Stimulated activated CD8-positive, alpha-beta memory T cell treated with anti-CD3 and anti-CD28 coated beads, Interleukin-7, amount 100 ng/mL, for 48 hours (primary cell): Measurements from ENCODE around the gene JADE3.

Source experiments
- DNase-seq, 2 donors: peaks; one replicate each; pipeline ENCODE4 v3.0.0-alpha.2; 2020; ENCODE audit warnings: low read depth in 1 of 2; ENCODE audit errors: extremely low read depth in 1 of 2

The JADE3 gene

GRCh38 chrX:46992070-46992469 lies 79.8 kb downstream of the JADE3 start:
- no peak for DNase-seq

- no peak for DNase-seq
Measured at GRCh38 chrX:46994096-46994495, 81.9 kb downstream of the JADE3 start.

- DNase-seq: no peak
Measured at GRCh38 chrX:47012131-47012530, 99.9 kb downstream of the JADE3 start.

- no peak for DNase-seq
Measured at GRCh38 chrX:47026198-47026597, 114.0 kb downstream of the JADE3 start.

- no peak for DNase-seq
Measured at GRCh38 chrX:47030339-47030738, 118.1 kb downstream of the JADE3 start.

GRCh38 chrX:47047989-47048388 lies 135.8 kb downstream of the JADE3 start:
- DNase-seq: no peak

GRCh38 chrX:47059142-47059874 lies 147.1 kb downstream of the JADE3 start:
- DNase-seq: no peak

- DNase-seq: no peak
Measured at GRCh38 chrX:47060708-47061107, 148.5 kb downstream of the JADE3 start.

- no peak for DNase-seq
Measured at GRCh38 chrX:47061238-47061919, 149.2 kb downstream of the JADE3 start.

- no peak for DNase-seq
Measured at GRCh38 chrX:47063179-47063578, 151.0 kb downstream of the JADE3 start.

GRCh38 chrX:47068214-47068613 lies 156.0 kb downstream of the JADE3 start:
- DNase-seq: no peak

- no peak for DNase-seq
Measured at GRCh38 chrX:47068720-47069119, 156.5 kb downstream of the JADE3 start.

- no peak for DNase-seq
Measured at GRCh38 chrX:47078129-47079043, 166.2 kb downstream of the JADE3 start, which contains the start of gene RGN. TSS of gene RGN (plus strand) at chrX:47078443. CDS start at chrX:47081145, 2,702 bp downstream.

GRCh38 chrX:47080215-47080914 lies 168.1 kb downstream of the JADE3 start:
- DNase-seq: no peak

- DNase-seq: no peak
Measured at GRCh38 chrX:47080915-47081236, 168.7 kb downstream of the JADE3 start.

GRCh38 chrX:47091149-47091775 lies 179.0 kb downstream of the JADE3 start:
- DNase-seq: no peak

GRCh38 chrX:47093248-47093647 lies 181.0 kb downstream of the JADE3 start:
- DNase-seq: no peak

- no peak for DNase-seq
Measured at GRCh38 chrX:47093860-47094259, 181.6 kb downstream of the JADE3 start.

- DNase-seq: no peak
Measured at GRCh38 chrX:47097018-47097417, 184.8 kb downstream of the JADE3 start.

GRCh38 chrX:47098338-47099094 lies 186.3 kb downstream of the JADE3 start:
- DNase-seq: no peak
